ENCODE measurements around the gene DYRK2. TPM values are rescaled to one million over a fixed set of nuclear protein-coding genes. Genes with fewer than 3 reads are reported as not detected.

The DYRK2 gene
- total RNA-seq, 1 experiment from 2014 or later = 20.6 TPM

GRCh38 chr12:67694306-67694900 is 45.9 kb downstream of the DYRK2 start:
- no peak overlapping the region for H3K9ac ChIP-seq (ENCODE audit: low read length)

GRCh38 chr12:67695974-67696373 is 47.4 kb downstream of the DYRK2 start:
- intact Hi-C loops (cut with micrococcal nuclease) = no loop called here
- H3K27ac ChIP-seq (ENCODE audit: low read length) = no peak overlapping the region
- ATAC-seq = peak; percentile 75
- ChIA-PET POLR2A (ENCODE audit: unreplicated experiment) (no interaction called here), CTCF (no interaction called here)
- no peaks in the 10 kb centered on the region for H3K79me2 ChIP-seq (ENCODE audit: low read length)
- no peaks in the 10 kb centered on the region for H3F3A ChIP-seq (ENCODE audit: low read length, unreplicated experiment)
- no peak for DNase-seq
- no peaks in the 10 kb centered on the region for H4K20me1 ChIP-seq (ENCODE audit: low read length)
- no peak overlapping the region for H3K4me3 ChIP-seq (ENCODE audit: low read length)
- no peaks in the 10 kb centered on the region for H3K27me3 ChIP-seq (ENCODE audit: low read length)
- H3K9me3 ChIP-seq (ENCODE audit: low read length) = no peaks in the 10 kb centered on the region
- BruUV-seq (replicated peaks) = no TSS peak
- peaks cover 25% of the 10 kb centered on the region for H3K4me1 ChIP-seq (ENCODE audit: insufficient read depth, low read length)
- H3K4me2 ChIP-seq (ENCODE audit: low read length) = no peak overlapping the region
- TF ChIP-seq CTCF (conservative IDR thresholded peaks at IDR 0.05; ENCODE audit: low read depth, low read length) (no peak), EZH2 (IDR thresholded peaks at IDR 0.05; ENCODE audit: low read length, unreplicated experiment) (no peak), EZH2phosphoT487 (IDR thresholded peaks at IDR 0.05; ENCODE audit: borderline replicate concordance, low read length) (no peak)
- H3K9me2 ChIP-seq (replicated peaks; ENCODE audit: low read length) = no peaks in the 10 kb centered on the region
- H3K9ac ChIP-seq (ENCODE audit: low read length) = no peak overlapping the region
- H3K36me3 ChIP-seq (ENCODE audit: low read depth, low read length) = no peaks in the 10 kb centered on the region
- no peak overlapping the region for H2AFZ ChIP-seq (ENCODE audit: low read length)

More at GRCh38 chr12:67694306-67694900, 45.9 kb downstream of the DYRK2 start:
- DNase-seq (no peak), ATAC-seq (no peak)
- Histone ChIP-seq H3K4me3 (ENCODE audit: low read length) (no peak overlapping the region), H3K36me3 (ENCODE audit: low read depth, low read length) (no peaks in the 10 kb centered on the region), H3K9me2 (replicated peaks; ENCODE audit: low read length) (no peaks in the 10 kb centered on the region), H3K9me3 (ENCODE audit: low read length) (no peaks in the 10 kb centered on the region), H2AFZ (ENCODE audit: low read length) (no peak overlapping the region), H3K4me2 (ENCODE audit: low read length) (no peak overlapping the region), H3K27ac (ENCODE audit: low read length) (no peak overlapping the region), H3K27me3 (ENCODE audit: low read length) (no peaks in the 10 kb centered on the region), H4K20me1 (ENCODE audit: low read length) (no peaks in the 10 kb centered on the region), H3K79me2 (ENCODE audit: low read length) (no peaks in the 10 kb centered on the region), H3K4me1 (ENCODE audit: insufficient read depth, low read length) (peaks cover 23% of the 10 kb centered on the region), H3F3A (ENCODE audit: low read length, unreplicated experiment) (no peaks in the 10 kb centered on the region)
- ChIA-PET POLR2A (ENCODE audit: unreplicated experiment) (no interaction called here), CTCF (no interaction called here)
- no peak for TF ChIP-seq CTCF (conservative IDR thresholded peaks at IDR 0.05; ENCODE audit: low read depth, low read length)
- no peak for TF ChIP-seq EZH2 (IDR thresholded peaks at IDR 0.05; ENCODE audit: low read length, unreplicated experiment)
- TF ChIP-seq EZH2phosphoT487 (IDR thresholded peaks at IDR 0.05; ENCODE audit: borderline replicate concordance, low read length) = no peak
- intact Hi-C loops (cut with micrococcal nuclease) = no loop called here
- BruUV-seq (replicated peaks) = no TSS peak

- ATAC-seq (no peak), DNase-seq (peak; percentile 35)
- H3F3A ChIP-seq (ENCODE audit: low read length, unreplicated experiment) = no peaks in the 10 kb centered on the region
- H3K4me1 ChIP-seq (ENCODE audit: insufficient read depth, low read length) = peaks cover 27% of the 10 kb centered on the region
- no peak overlapping the region for H3K27ac ChIP-seq (ENCODE audit: low read length)
- no peak overlapping the region for H2AFZ ChIP-seq (ENCODE audit: low read length)
- no peaks in the 10 kb centered on the region for H3K9me3 ChIP-seq (ENCODE audit: low read length)
- intact Hi-C loops (cut with micrococcal nuclease) = no loop called here
- H4K20me1 ChIP-seq (ENCODE audit: low read length) = no peaks in the 10 kb centered on the region
- H3K79me2 ChIP-seq (ENCODE audit: low read length) = no peaks in the 10 kb centered on the region
- ChIA-PET POLR2A (ENCODE audit: unreplicated experiment) (no interaction called here), CTCF (no interaction called here)
- H3K27me3 ChIP-seq (ENCODE audit: low read length) = no peaks in the 10 kb centered on the region
- no peak overlapping the region for H3K9ac ChIP-seq (ENCODE audit: low read length)
- H3K4me3 ChIP-seq (ENCODE audit: low read length) = no peak overlapping the region
- BruUV-seq (replicated peaks) = no TSS peak
- no peaks in the 10 kb centered on the region for H3K36me3 ChIP-seq (ENCODE audit: low read depth, low read length)
- no peaks in the 10 kb centered on the region for H3K9me2 ChIP-seq (replicated peaks; ENCODE audit: low read length)
- 0 out of 2 replicates have a peak overlapping the region, but pooled peaks have one; percentile 2 for H3K4me2 ChIP-seq (ENCODE audit: low read length)
- TF ChIP-seq CTCF (conservative IDR thresholded peaks at IDR 0.05; ENCODE audit: low read depth, low read length) (no peak), EZH2phosphoT487 (IDR thresholded peaks at IDR 0.05; ENCODE audit: borderline replicate concordance, low read length) (no peak), EZH2 (IDR thresholded peaks at IDR 0.05; ENCODE audit: low read length, unreplicated experiment) (no peak)
Measured at GRCh38 chr12:67697443-67697842, 48.9 kb downstream of the DYRK2 start.
